A549 (cell line): ENCODE measurements around the gene SPACDR. TPM values are rescaled to one million over a fixed set of nuclear protein-coding genes. Genes with fewer than 3 reads are reported as not detected.

Experiments
- ATAC-seq, 2 experiments: fragments of 200-7000 bp in 1 of 2; fragments of >200 bp in 1 of 2; cut with Nextera tagmentation in 1 of 2; cut with Tn5 transposase in 1 of 2; 3 replicates each; pipeline versions ENCODE4 v1.8.0 to v1.9.1; 2018 to 2020; ENCODE audit warnings: mild to moderate bottlenecking in 1 of 2, moderate library complexity in 1 of 2
- CTCF ChIA-PET: fragments of 300-600 bp; sonication (Branson Sonifier 250); formaldehyde crosslinking; extraction: SDS; loops from one replicate; lab custom pipeline; 2021; ENCODE audit warnings: antibody characterized with exemption, inconsistent platforms; lab: Yijun Ruan, JAX
- POLR2A ChIA-PET: fragments of 350-600 bp; formaldehyde crosslinking; extraction: SDS; loops from one replicate; lab custom pipeline; 2021; ENCODE audit warnings: antibody characterized with exemption, inconsistent platforms; lab: Yijun Ruan, JAX
- DNase-seq, 2 experiments: peaks; one replicate each; pipeline versions ENCODE4 v3.0.0 to v3.0.0-alpha.2; 2011 to 2016; ENCODE audit warnings: low read depth in 1 of 2, low spot score in 1 of 2
- FAIRE-seq: peaks from 2 replicates; lab custom pipeline; 2011; peaks lifted over from hg19 to GRCh38; lab: Jason Lieb, UNC
- H3K27ac ChIP-seq, 2 experiments: fragments of >200 bp; sonication (Bioruptor Twin); formaldehyde crosslinking; 3 replicates each; pipeline ENCODE4 v1.5.1; 2016 to 2017
- H3K4me1 ChIP-seq: fragments of >200 bp; sonication (Bioruptor Twin); formaldehyde crosslinking; 3 replicates; pipeline ENCODE4 v1.6.1; 2016
- H3K4me2 ChIP-seq: fragments of >200 bp; sonication (Bioruptor Twin); formaldehyde crosslinking; 3 replicates; pipeline ENCODE4 v1.6.1; 2016
- H3K4me3 ChIP-seq: fragments of >200 bp; sonication (Bioruptor Twin); formaldehyde crosslinking; 3 replicates; pipeline ENCODE4 v1.5.1; 2016
- H3K9me3 ChIP-seq: fragments of >200 bp; sonication (Bioruptor Twin); formaldehyde crosslinking; 3 replicates; pipeline ENCODE4 v1.6.1; 2016
- BCL3 ChIP-seq: fragments of >200 bp; sonication (Bioruptor Twin); formaldehyde crosslinking; IDR thresholded peaks from 3 replicates; pipeline ENCODE4 v1.6.1; 2016
- BHLHE40 ChIP-seq: IDR thresholded peaks from 2 replicates; pipeline ENCODE4 v1.6.1; 2012; ENCODE audit warnings: low read depth, low read length, inconsistent platforms
- E2F6 ChIP-seq: IDR thresholded peaks from 2 replicates; pipeline ENCODE4 v1.6.1; 2012; ENCODE audit warnings: low read depth, borderline replicate concordance
- GATA3 ChIP-seq: IDR thresholded peaks from 2 replicates; pipeline ENCODE4 v1.6.1; 2012; ENCODE audit warnings: borderline replicate concordance
- HDAC2 ChIP-seq: fragments of 200-600 bp; sonication (generic); IDR thresholded peaks from 2 replicates; pipeline ENCODE4 v1.6.1; 2016
- HES2 ChIP-seq: fragments of >200 bp; sonication (Bioruptor Twin); formaldehyde crosslinking; IDR thresholded peaks from 2 replicates; pipeline ENCODE4 v1.6.1; 2016
- HMGXB4 ChIP-seq: fragments of 250-450 bp; sonication (Bioruptor Pico); IDR thresholded peaks from 2 replicates; pipeline ENCODE4 v1.5.0; 2021; ENCODE audit warnings: mild to moderate bottlenecking, moderate library complexity, borderline replicate concordance
- HOXA7 ChIP-seq: fragments of 250-450 bp; sonication (Bioruptor Pico); IDR thresholded peaks from 2 replicates; pipeline ENCODE4 v1.5.0; 2020; ENCODE audit warnings: mild to moderate bottlenecking, moderate library complexity
- HOXB13 ChIP-seq: fragments of 250-450 bp; sonication (Bioruptor Pico); IDR thresholded peaks from 2 replicates; pipeline ENCODE4 v1.5.0; 2020; ENCODE audit warnings: low read depth, mild to moderate bottlenecking, moderate library complexity
- HOXB5 ChIP-seq: fragments of 250-450 bp; sonication (Bioruptor Pico); IDR thresholded peaks from 2 replicates; pipeline ENCODE4 v1.5.0; 2020; ENCODE audit warnings: mild to moderate bottlenecking, moderate library complexity
- JUN ChIP-seq, 2 experiments: fragments of >200 bp; sonication (Bioruptor Twin); formaldehyde crosslinking; IDR thresholded peaks; 2 replicates in 1 of 2; 3 replicates in 1 of 2; pipeline ENCODE4 v1.6.1; 2016 to 2017
- KDM5A ChIP-seq: fragments of 200-600 bp; sonication (generic); IDR thresholded peaks from 2 replicates; pipeline ENCODE4 v1.6.1; 2016; ENCODE audit warnings: antibody characterized with exemption, mild to moderate bottlenecking
- MAFK ChIP-seq: fragments of 450-650 bp; IDR thresholded peaks from 2 replicates; pipeline ENCODE4 v1.6.1; 2014; ENCODE audit not compliant: partially characterized antibody
- MAX ChIP-seq: IDR thresholded peaks from 2 replicates; pipeline ENCODE4 v1.6.1; 2012
- MAZ ChIP-seq: fragments of 150-350 bp; IDR thresholded peaks from 2 replicates; pipeline ENCODE4 v1.6.1; 2014; ENCODE audit warnings: antibody characterized with exemption, low read depth, low read length, borderline replicate concordance
- MYC ChIP-seq: IDR thresholded peaks from 2 replicates; pipeline ENCODE4 v1.6.1; 2012; ENCODE audit warnings: mild to moderate bottlenecking, inconsistent platforms, low read length, improper control_type of control experiment, borderline replicate concordance
- NR3C1 ChIP-seq: fragments of >200 bp; sonication (Bioruptor Twin); formaldehyde crosslinking; IDR thresholded peaks from 3 replicates; pipeline ENCODE4 v1.6.1; 2017
- PBX3 ChIP-seq: IDR thresholded peaks from 2 replicates; pipeline ENCODE4 v1.6.1; 2012
- PHF8 ChIP-seq: fragments of 200-600 bp; sonication (generic); IDR thresholded peaks from 2 replicates; pipeline ENCODE4 v1.6.1; 2016; ENCODE audit warnings: low read depth, mild to moderate bottlenecking, antibody characterized with exemption, moderate library complexity, borderline replicate concordance
- POLR2A ChIP-seq: IDR thresholded peaks from 2 replicates; pipeline ENCODE4 v1.6.1; 2012; ENCODE audit warnings: mild to moderate bottlenecking, low read length
- POLR2AphosphoS2 ChIP-seq: conservative IDR thresholded peaks from 2 replicates; pipeline ENCODE4 v1.6.1; 2012; ENCODE audit warnings: low read length, improper control_type of control experiment, inconsistent platforms
- RARB ChIP-seq: fragments of 250-450 bp; sonication (Bioruptor Pico); IDR thresholded peaks from 2 replicates; pipeline ENCODE4 v1.8.0; 2021; ENCODE audit warnings: mild to moderate bottlenecking, moderate library complexity
- RNF2 ChIP-seq: fragments of 200-600 bp; sonication (generic); IDR thresholded peaks from 2 replicates; pipeline ENCODE4 v1.6.1; 2016; ENCODE audit warnings: low read depth, mild to moderate bottlenecking, antibody characterized with exemption, moderate library complexity, borderline replicate concordance
- TP53 ChIP-seq: fragments of 250-450 bp; sonication (Bioruptor Pico); IDR thresholded peaks from 2 replicates; pipeline ENCODE4 v1.5.0; 2021; ENCODE audit warnings: mild to moderate bottlenecking, moderate library complexity
- USF2 ChIP-seq: fragments of 450-650 bp; IDR thresholded peaks from 2 replicates; pipeline ENCODE4 v1.6.1; 2014; ENCODE audit warnings: antibody characterized with exemption
- ZFP36 ChIP-seq: fragments of 450-650 bp; IDR thresholded peaks from 2 replicates; pipeline ENCODE4 v1.6.1; 2014; ENCODE audit warnings: borderline replicate concordance; ENCODE audit not compliant: partially characterized antibody
- WGBS: methylation state at CpG from one replicate; pipeline ENCODE4 v1.1.6; 2017; ENCODE audit errors: missing lambda C conversion rate; 5-methylcytosine and 5-hydroxymethylcytosine counted together
- polyA plus RNA-seq, 4 experiments: library from polyadenylated mRNA; depleted of rRNA in 3 of 4; stranded (reverse); fragments of >200 nt; fragmentation: RNase III in 1 of 4; extraction: RNeasy Plus Mini Kit Qiagen cat#74134 plus additional on column Dnase treatment in 1 of 4; gene quantifications; 2 replicates in 3 of 4; 3 replicates in 1 of 4; pipeline ENCODE4 v1.2.3, GENCODE V29; 2011 to 2017

Gene SPACDR
- polyA plus RNA-seq, 2 of the 4 experiments (the other 2 are of a cell fraction): 0.17 to 0.34 TPM

- TF ChIP-seq HMGXB4 (CRISPR knock-in tag) (0 out of 2 replicates have a peak, but pooled peaks have one; percentile 50), MAFK (no peak)
- TF ChIP-seq, all 56 proteins: peak for 12
Observed at GRCh38 chr7:100429637-100430492, 34.2 kb downstream of the SPACDR start, which contains the start of gene MEPCE (continued).

- CTCF ChIA-PET: interaction anchor here (1.0 to 1.8 kb wide), 5 partner anchors 11 to 54 kb away, joined by 3 to 7 read pairs (median 3); no protein-coding TSS in a partner anchor
- peak overlapping the region; percentile 88 for H3K4me2 ChIP-seq
- DNase-seq (peak; percentile 93 to 100), FAIRE-seq (peak; percentile 28), ATAC-seq (peak; percentile 63 to 73)
- whole genome bisulfite sequencing: 1% methylated on average over 20 of the region's 40 CpGs
- peak; percentile 74; the same call in 1 of the 2 replicates for TF ChIP-seq HMGXB4 (CRISPR knock-in tag)
- peak; percentile 71; the same call in 1 of the 2 replicates for TF ChIP-seq PBX3
- TF ChIP-seq TP53 (CRISPR knock-in tag): 0 out of 2 replicates have a peak, but pooled peaks have one; percentile 69
- no peak for TF ChIP-seq ZFP36
- no peak for TF ChIP-seq POLR2AphosphoS2
- peak; percentile 97 for TF ChIP-seq MAX
- TF ChIP-seq HOXA7: no peak; the same call in 1 of the 2 replicates
- TF ChIP-seq PHF8: peak; percentile 44; the same call in 1 of the 2 replicates
- peak; percentile 98 for TF ChIP-seq MYC
- peak; percentile 88 for TF ChIP-seq MAFK
- TF ChIP-seq RNF2: no peak
- TF ChIP-seq BHLHE40: peak; percentile 100
- TF ChIP-seq E2F6: peak; percentile 95
- TF ChIP-seq HOXB13 (CRISPR knock-in tag): no peak
- peak; percentile 93 for TF ChIP-seq POLR2A
- peak; percentile 92 for TF ChIP-seq USF2
- TF ChIP-seq HDAC2: no peak
- peak; percentile 95 for TF ChIP-seq MAZ
- TF ChIP-seq BCL3: peak; percentile 51; the same call in 1 of the 3 replicates
- TF ChIP-seq NR3C1: no peak
- no peak for TF ChIP-seq KDM5A
- peak; percentile 47; the same call in 1 of the 2 replicates for TF ChIP-seq GATA3
- 0 out of 2 replicates have a peak, but pooled peaks have one; percentile 32 for TF ChIP-seq HOXB5 (CRISPR knock-in tag)
- peak; percentile 92; the same call in 1 of the 2 replicates for TF ChIP-seq RARB
- no peak for TF ChIP-seq HES2
- peak; percentile 51 to 71; a peak in 3 of 5 replicates for TF ChIP-seq JUN (IDR thresholded peaks at IDR 0.05)
- H3K9me3 ChIP-seq: peaks cover 5% of the 10 kb centered on the region; the same call in 1 of the 3 replicates
- peaks cover 26% of the 10 kb centered on the region; the same call in 2 of the 3 replicates for H3K4me1 ChIP-seq
- peak overlapping the region; percentile 93 to 100 for H3K27ac ChIP-seq
- POLR2A ChIA-PET: interaction anchor here (0.5 to 2.8 kb wide), 48 partner anchors 8 to 1538 kb away, joined by 3 to 23 read pairs (median 6); partner anchors contain the start of genes AGFG2, BUD31, COPS6 and FBXO24
- H3K4me3 ChIP-seq: peak overlapping the region; percentile 86
Observed at GRCh38 chr7:100428967-100429636, 35.0 kb downstream of the SPACDR start.
